ENCODE data around the gene TMOD1.

TMOD1 gene

GRCh38 chr9:97521576-97522333, 20.3 kb downstream of the TMOD1 start:
- TF ChIP-seq ISL1 (CRISPR knock-in tag; IDR thresholded peaks at IDR 0.05) (no peak), POU6F1 (CRISPR knock-in tag; IDR thresholded peaks at IDR 0.05; ENCODE audit: borderline replicate concordance, low read depth) (no peak), TCF4 (CRISPR knock-in tag; IDR thresholded peaks at IDR 0.05; ENCODE audit: borderline replicate concordance) (no peak), OSR1 (CRISPR knock-in tag; IDR thresholded peaks at IDR 0.05) (no peak), PPARA (CRISPR knock-in tag; IDR thresholded peaks at IDR 0.05; ENCODE audit: borderline replicate concordance) (no peak), ZC3H10 (CRISPR knock-in tag; IDR thresholded peaks at IDR 0.05) (no peak), ZNF8 (CRISPR knock-in tag; IDR thresholded peaks at IDR 0.05) (no peak), CSDC2 (CRISPR knock-in tag; IDR thresholded peaks at IDR 0.05) (no peak), ARNTL (CRISPR knock-in tag; IDR thresholded peaks at IDR 0.05; ENCODE audit: borderline replicate concordance, low read depth) (no peak), ZFP3 (CRISPR knock-in tag; IDR thresholded peaks at IDR 0.05) (no peak), CSRNP3 (CRISPR knock-in tag; IDR thresholded peaks at IDR 0.05) (no peak), GLIS3 (CRISPR knock-in tag; IDR thresholded peaks at IDR 0.05) (no peak), CREB5 (CRISPR knock-in tag; IDR thresholded peaks at IDR 0.05; ENCODE audit: low read depth) (no peak)
- ATAC-seq: no peak

GRCh38 chr9:97524424-97524823, 23.0 kb downstream of the TMOD1 start:
- no peak for ATAC-seq
- TF ChIP-seq POU6F1 (CRISPR knock-in tag; IDR thresholded peaks at IDR 0.05; ENCODE audit: borderline replicate concordance, low read depth): no peak

GRCh38 chr9:97525451-97525850, 24.0 kb downstream of the TMOD1 start:
- no peak for TF ChIP-seq ZNF70 (CRISPR knock-in tag; IDR thresholded peaks at IDR 0.05)
- TF ChIP-seq CREB5 (CRISPR knock-in tag; IDR thresholded peaks at IDR 0.05; ENCODE audit: low read depth): no peak
- no peak for TF ChIP-seq RARB (CRISPR knock-in tag; IDR thresholded peaks at IDR 0.05)
- no peak for TF ChIP-seq OSR1 (CRISPR knock-in tag; IDR thresholded peaks at IDR 0.05)
- no peak for TF ChIP-seq ARNTL (CRISPR knock-in tag; IDR thresholded peaks at IDR 0.05; ENCODE audit: borderline replicate concordance, low read depth)
- no peak for TF ChIP-seq ESRRG (CRISPR knock-in tag; IDR thresholded peaks at IDR 0.05)
- TF ChIP-seq BACH2 (CRISPR knock-in tag; IDR thresholded peaks at IDR 0.05; ENCODE audit: borderline replicate concordance): no peak
- no peak for TF ChIP-seq ISL1 (CRISPR knock-in tag; IDR thresholded peaks at IDR 0.05)
- no peak for TF ChIP-seq ZFP3 (CRISPR knock-in tag; IDR thresholded peaks at IDR 0.05)
- no peak for TF ChIP-seq ZNF8 (CRISPR knock-in tag; IDR thresholded peaks at IDR 0.05)
- no peak for TF ChIP-seq GLIS3 (CRISPR knock-in tag; IDR thresholded peaks at IDR 0.05)
- ATAC-seq: no peak

- no peak for ATAC-seq
- no peak for TF ChIP-seq ESRRG (CRISPR knock-in tag; IDR thresholded peaks at IDR 0.05)
- TF ChIP-seq CSDC2 (CRISPR knock-in tag; IDR thresholded peaks at IDR 0.05): no peak
- no peak for TF ChIP-seq TCF4 (CRISPR knock-in tag; IDR thresholded peaks at IDR 0.05; ENCODE audit: borderline replicate concordance)
- no peak for TF ChIP-seq ZFP30 (CRISPR knock-in tag; IDR thresholded peaks at IDR 0.05)
Observed at GRCh38 chr9:97526895-97527575, 25.6 kb downstream of the TMOD1 start.

Data from SK-N-SH treated with all-trans-retinoic acid at 6 μM for 48 hours (cell line).